Thymus (tissue), 11 donors: ENCODE data around the gene PRR4. TPM values are rescaled to one million over a fixed set of nuclear protein-coding genes. Genes with fewer than 3 reads are reported as not detected.

ENCODE experiments used
- DNase-seq, 9 donors: peaks; one replicate each; pipeline ENCODE4 v3.0.0-alpha.2; 2013; ENCODE audit warnings: low spot score in 9 of 9, low read depth in 6 of 9, missing footprints in 1 of 9
- H3K27ac ChIP-seq, 2 donors: one replicate each; pipeline ENCODE4 v1.5.1; 2013; ENCODE audit warnings: control low read depth in 1 of 2, low read depth in 1 of 2, low read length in 1 of 2, mild to moderate bottlenecking in 1 of 2, moderate library complexity in 1 of 2
- H3K27me3 ChIP-seq, 2 donors: one replicate each; pipeline ENCODE4 v1.5.1; 2013; ENCODE audit warnings: low read length in 1 of 2; ENCODE audit not compliant: control insufficient read depth in 2 of 2, insufficient read depth in 1 of 2
- H3K36me3 ChIP-seq, 2 donors: one replicate each; pipeline ENCODE4 v1.5.1; 2013; ENCODE audit warnings: low read length in 1 of 2, mild to moderate bottlenecking in 1 of 2, moderate library complexity in 1 of 2; ENCODE audit not compliant: control insufficient read depth in 2 of 2, insufficient read depth in 2 of 2
- H3K4me1 ChIP-seq, 2 donors: one replicate each; pipeline ENCODE4 v1.5.1; 2013; ENCODE audit warnings: low read length in 2 of 2; ENCODE audit not compliant: control insufficient read depth in 2 of 2, insufficient read depth in 2 of 2
- H3K4me3 ChIP-seq, 2 donors: one replicate each; pipeline ENCODE4 v1.5.1; 2013; ENCODE audit warnings: low read length in 2 of 2, control low read depth in 1 of 2, mild to moderate bottlenecking in 1 of 2
- H3K9me3 ChIP-seq, 2 donors: one replicate each; pipeline ENCODE4 v1.5.1; 2013; ENCODE audit warnings: low read length in 1 of 2, mild to moderate bottlenecking in 1 of 2; ENCODE audit not compliant: control insufficient read depth in 2 of 2, insufficient read depth in 1 of 2
- WGBS: extraction: QIAGEN DNeasy Blood & Tissue Kit; methylation state at CpG from one replicate; pipeline ENCODE4 v1.1.7; 2013; 5-methylcytosine and 5-hydroxymethylcytosine counted together
- polyA plus RNA-seq: library from polyadenylated mRNA; stranded (reverse); fragments of 200-250 nt; gene quantifications from one replicate; pipeline ENCODE4 v1.2.3, GENCODE V29; 2013
- total RNA-seq: library from RNA; stranded (reverse); fragments of 120-200 nt; gene quantifications from one replicate; pipeline ENCODE4 v1.2.4, GENCODE V29; 2013
- donor health status: healthy.

The PRR4 gene
- total and polyA plus RNA-seq, 2 donors: 1.5 to 6.4 TPM

DNA sequence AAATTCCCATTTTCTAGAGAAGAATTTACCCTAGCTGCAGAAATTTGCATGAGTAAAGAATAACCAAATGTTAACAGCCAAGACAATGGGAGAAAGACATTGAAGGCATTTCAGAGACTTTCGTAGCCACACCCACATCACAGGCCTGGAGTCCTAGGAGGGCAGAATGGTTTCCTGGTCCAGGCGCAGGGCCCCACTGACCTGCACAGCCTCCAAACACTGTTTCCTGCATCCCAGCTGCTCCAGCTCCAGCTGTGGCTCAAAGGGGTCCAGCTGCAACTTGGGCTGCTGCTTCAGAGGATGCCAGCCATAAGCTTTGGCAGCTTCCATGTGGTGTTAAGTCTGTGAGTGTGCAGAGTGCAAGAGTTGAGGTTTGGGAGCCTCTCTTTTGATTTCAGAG, 6.5 kb upstream of the PRR4 start:
- H3K4me3 ChIP-seq: no peak overlapping the region
- DNase-seq: no peak
- no peaks in the 10 kb centered on the region for H3K27me3 ChIP-seq
- peaks cover 3 to 5% of the 10 kb centered on the region in 2 donors for H3K36me3 ChIP-seq
- no peak overlapping the region for H3K27ac ChIP-seq
- no peaks in the 10 kb centered on the region for H3K4me1 ChIP-seq
- peaks cover 1 to 17% of the 10 kb centered on the region in 2 donors for H3K9me3 ChIP-seq
- WGBS: 99% methylated on average over 2 of the region's 2 CpGs

DNA sequence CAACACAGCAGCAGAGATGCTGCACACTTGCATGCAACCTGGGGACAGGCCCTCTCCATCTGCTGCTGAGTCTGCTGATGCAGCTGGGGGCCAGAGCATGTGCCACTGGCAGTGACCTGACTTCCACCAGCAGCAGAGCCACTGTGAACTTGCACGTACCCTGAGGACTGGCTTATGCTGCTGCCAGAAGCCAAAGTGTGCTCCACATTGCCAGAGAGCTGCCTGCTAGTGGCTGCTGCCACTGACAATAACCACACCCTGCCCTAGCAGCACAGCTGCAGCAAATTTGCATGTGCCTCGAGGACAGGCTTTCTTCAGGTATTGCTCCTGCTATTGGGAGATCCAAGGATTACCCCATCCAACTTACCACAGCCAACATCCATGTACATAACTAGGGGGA, 4.5 kb upstream of the PRR4 start:
- DNase-seq: no peak
- Histone ChIP-seq H3K36me3 (peaks cover 2 to 5% of the 10 kb centered on the region in 2 donors), H3K9me3 (peaks cover 1 to 17% of the 10 kb centered on the region in 2 donors), H3K27ac (no peak overlapping the region), H3K4me1 (no peaks in the 10 kb centered on the region), H3K4me3 (no peak overlapping the region), H3K27me3 (no peaks in the 10 kb centered on the region)
- WGBS: 99% methylated on average over 2 of the region's 2 CpGs

DNA sequence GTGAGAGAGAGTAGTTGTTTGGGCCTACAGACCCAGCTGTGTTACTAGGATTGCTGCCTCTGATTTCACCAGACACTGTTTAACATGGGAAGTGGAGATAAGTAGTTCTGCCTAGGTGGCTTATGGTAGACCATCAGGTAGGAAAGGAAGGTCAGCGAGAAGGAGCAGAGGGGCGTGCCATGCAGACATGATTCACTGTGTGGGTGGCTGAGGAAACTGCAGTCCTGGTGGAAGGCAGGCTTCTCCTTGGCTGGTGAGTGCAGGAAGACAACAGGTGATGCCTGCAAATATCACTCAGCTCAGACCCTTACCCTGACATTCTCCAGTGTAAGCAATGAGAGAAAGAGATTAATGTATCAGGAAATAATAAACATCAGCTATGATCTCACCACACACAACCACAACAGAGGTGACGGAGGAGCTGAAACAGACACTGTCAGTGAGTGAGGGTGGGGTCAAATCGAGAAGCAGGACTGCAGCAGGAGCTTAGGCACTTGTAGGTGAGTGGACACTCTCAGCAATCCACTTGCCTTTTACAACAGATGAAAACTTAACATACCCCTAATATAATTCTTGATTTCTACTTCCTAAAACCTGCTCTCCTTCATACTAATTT, 2.1 kb upstream of the PRR4 start:
- Histone ChIP-seq H3K9me3 (peaks cover 1 to 8% of the 10 kb centered on the region in 2 donors), H3K4me3 (no peak overlapping the region), H3K4me1 (no peaks in the 10 kb centered on the region), H3K27me3 (no peaks in the 10 kb centered on the region), H3K27ac (no peak overlapping the region), H3K36me3 (peaks cover 2 to 5% of the 10 kb centered on the region in 2 donors)
- WGBS: 94% methylated on average over 4 of the region's 4 CpGs
- DNase-seq: no peak

DNA sequence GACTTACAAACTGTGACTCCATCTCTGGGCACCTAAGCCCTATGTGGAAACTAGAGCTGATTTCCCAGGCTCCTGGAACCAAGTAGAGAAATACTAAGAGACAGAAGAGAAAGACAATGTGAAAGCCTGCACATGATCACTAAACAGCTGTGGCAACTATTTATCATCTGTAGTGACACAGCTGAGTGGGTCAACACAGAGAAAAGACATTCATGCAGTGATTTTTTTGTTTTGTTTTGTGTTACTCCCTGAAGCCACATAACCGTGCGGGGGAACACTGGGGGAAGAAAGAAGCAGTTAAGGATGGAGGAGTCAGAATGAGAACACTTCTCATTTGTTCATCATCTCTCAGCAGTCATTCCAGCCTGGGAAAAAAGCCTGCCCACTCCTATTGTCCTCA, 1.5 kb downstream of the PRR4 start:
- 77% methylated on average over 2 of the region's 2 CpGs for WGBS
- DNase-seq: no peak

DNA sequence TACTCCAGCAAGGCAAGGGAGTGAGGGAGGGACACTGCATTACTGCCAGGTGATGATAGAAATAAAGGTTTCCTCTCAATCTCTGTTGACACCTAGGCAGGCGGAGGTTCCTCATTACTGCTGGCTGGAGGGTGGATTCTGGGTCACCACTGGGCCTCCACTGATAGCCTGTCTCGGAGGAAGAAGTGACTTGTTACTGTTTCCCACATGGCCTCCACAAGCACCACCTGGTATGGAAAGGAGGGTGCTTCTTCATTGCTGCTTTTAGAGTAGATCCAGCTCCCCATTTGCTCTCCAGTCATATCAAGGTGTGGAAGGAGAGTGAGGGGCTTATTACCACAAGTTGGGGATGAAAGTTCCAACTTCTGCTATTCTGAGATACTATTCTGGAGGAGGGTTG, 6.4 kb downstream of the PRR4 start:
- DNase-seq: no peak
- Histone ChIP-seq H3K4me3 (no peak overlapping the region), H3K9me3 (no peaks in the 10 kb centered on the region), H3K27ac (no peak overlapping the region), H3K4me1 (no peaks in the 10 kb centered on the region), H3K27me3 (no peaks in the 10 kb centered on the region), H3K36me3 (peaks cover 0 to 2% of the 10 kb centered on the region in 2 donors)
- WGBS: 99% methylated on average over 2 of the region's 2 CpGs

More for the DNA sequence above, 1.5 kb downstream of the PRR4 start:
- Histone ChIP-seq H3K9me3 (no peaks in the 10 kb centered on the region), H3K4me1 (no peaks in the 10 kb centered on the region), H3K4me3 (no peak overlapping the region), H3K36me3 (peaks cover 0 to 2% of the 10 kb centered on the region in 2 donors), H3K27ac (no peak overlapping the region), H3K27me3 (no peaks in the 10 kb centered on the region)

DNA sequence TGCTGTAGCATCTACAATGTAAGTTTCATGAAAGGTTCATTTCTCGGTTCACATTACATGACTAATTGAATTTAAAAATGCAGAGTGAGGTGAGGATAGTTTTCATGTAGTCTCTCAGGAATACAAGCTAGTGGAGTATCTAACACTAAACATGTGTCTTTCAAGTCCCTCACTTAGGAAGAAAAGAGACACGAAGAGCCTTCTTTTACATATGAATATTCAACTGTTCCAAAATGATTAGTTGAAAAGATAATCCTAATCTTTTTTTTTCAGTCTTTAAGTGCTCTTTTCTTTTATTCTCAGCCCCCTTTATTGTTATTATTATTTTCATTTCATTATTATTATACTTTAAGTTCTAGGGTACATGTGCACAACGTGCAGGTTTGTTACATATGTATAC, 10.8 kb downstream of the PRR4 start:
- Histone ChIP-seq H3K4me1 (no peaks in the 10 kb centered on the region), H3K27me3 (no peaks in the 10 kb centered on the region), H3K36me3 (no peaks in the 10 kb centered on the region), H3K4me3 (no peak overlapping the region), H3K27ac (no peak overlapping the region), H3K9me3 (no peaks in the 10 kb centered on the region)
- DNase-seq: no peak
- 98% methylated on average over 3 of the region's 3 CpGs for WGBS

DNA sequence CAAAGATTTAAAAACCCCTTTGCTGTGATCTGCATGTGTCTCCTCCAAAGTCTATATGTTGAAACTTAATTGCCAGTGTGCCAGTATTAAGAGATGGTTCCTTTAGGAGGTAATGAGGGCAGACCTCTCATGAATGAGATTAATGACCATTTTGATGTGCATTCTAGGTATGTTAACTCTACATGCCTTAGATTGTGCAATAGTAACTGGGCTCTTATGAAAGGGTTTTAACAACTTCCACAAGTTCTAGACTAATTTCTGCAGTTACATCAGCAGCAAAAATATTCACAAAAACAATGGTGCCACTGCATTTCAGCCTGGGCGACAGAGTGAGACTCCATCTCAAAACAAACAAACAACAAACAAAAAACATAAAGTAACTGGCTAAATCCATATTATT, 19.3 kb downstream of the PRR4 start:
- Histone ChIP-seq H3K36me3 (no peaks in the 10 kb centered on the region), H3K9me3 (no peaks in the 10 kb centered on the region), H3K4me1 (no peaks in the 10 kb centered on the region), H3K4me3 (no peak overlapping the region), H3K27me3 (no peaks in the 10 kb centered on the region), H3K27ac (no peak overlapping the region)
- DNase-seq: no peak
- 99% methylated on average over 1 of the region's 1 CpG for WGBS

DNA sequence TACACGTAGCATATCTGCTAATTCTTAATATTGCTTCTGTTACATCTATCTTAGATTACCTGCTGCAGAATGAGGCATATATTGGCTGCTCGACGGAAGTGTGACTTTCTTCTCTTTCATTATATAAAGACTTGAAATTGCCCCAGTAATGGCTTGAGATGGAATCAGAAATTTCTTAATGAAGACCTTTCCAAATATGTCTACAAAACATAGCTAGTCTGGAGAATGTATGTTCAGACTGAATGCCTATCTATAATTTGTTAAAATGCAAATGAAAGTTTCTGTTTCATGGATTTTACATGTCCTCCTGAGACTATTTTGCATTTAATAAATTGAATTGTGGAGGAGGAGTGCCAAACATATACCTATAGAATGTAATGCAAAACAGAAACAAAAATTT, 23.0 kb downstream of the PRR4 start, which contains the start of gene TAS2R10:
Gene TAS2R10 (minus strand): TSS at position 101 of the 400 bp plus-strand sequence. CDS start 89 bp downstream, at position 12.
- no peak within 1 kb of the TSS for H3K27ac ChIP-seq
- no peak for DNase-seq
- no peaks in the 10 kb centered on the region for H3K9me3 ChIP-seq
- no peaks in the 10 kb centered on the region for H3K4me1 ChIP-seq
- H3K4me3 ChIP-seq: no peak within 1 kb of the TSS
- H3K36me3 ChIP-seq: no peaks in the 10 kb centered on the region
- 97% methylated on average over 3 of the region's 3 CpGs for WGBS
- H3K27me3 ChIP-seq: no peaks in the 10 kb centered on the region

DNA sequence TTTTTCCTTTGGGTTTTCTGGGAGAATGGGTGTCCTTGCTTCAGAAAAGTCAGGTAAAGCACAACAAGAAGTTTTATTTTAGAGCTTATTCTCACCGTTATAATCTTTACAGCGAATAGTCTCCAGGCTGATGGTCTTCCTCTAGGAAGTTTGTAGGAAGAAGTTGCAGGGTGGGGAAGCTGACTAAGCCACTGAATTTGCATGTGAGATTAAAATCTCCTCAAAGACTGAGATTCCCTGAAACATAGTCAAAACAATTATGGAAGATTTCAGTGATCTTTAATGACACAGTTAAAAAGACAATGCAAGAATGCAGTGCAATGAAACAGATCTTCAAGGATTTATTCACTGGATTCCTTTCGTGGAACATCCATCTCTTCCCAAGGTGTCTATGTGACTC, 24.3 kb downstream of the PRR4 start:
- Histone ChIP-seq H3K27ac (no peak overlapping the region), H3K9me3 (no peaks in the 10 kb centered on the region), H3K36me3 (no peaks in the 10 kb centered on the region), H3K27me3 (no peaks in the 10 kb centered on the region), H3K4me1 (no peaks in the 10 kb centered on the region), H3K4me3 (no peak overlapping the region)
- DNase-seq: no peak
- WGBS: 90% methylated on average over 3 of the region's 3 CpGs
